Measurements from ENCODE around the gene FYCO1.
A peak's percentile ranks its signal among the peaks of the same experiment; 100 is the strongest.

FYCO1 gene

DNA sequence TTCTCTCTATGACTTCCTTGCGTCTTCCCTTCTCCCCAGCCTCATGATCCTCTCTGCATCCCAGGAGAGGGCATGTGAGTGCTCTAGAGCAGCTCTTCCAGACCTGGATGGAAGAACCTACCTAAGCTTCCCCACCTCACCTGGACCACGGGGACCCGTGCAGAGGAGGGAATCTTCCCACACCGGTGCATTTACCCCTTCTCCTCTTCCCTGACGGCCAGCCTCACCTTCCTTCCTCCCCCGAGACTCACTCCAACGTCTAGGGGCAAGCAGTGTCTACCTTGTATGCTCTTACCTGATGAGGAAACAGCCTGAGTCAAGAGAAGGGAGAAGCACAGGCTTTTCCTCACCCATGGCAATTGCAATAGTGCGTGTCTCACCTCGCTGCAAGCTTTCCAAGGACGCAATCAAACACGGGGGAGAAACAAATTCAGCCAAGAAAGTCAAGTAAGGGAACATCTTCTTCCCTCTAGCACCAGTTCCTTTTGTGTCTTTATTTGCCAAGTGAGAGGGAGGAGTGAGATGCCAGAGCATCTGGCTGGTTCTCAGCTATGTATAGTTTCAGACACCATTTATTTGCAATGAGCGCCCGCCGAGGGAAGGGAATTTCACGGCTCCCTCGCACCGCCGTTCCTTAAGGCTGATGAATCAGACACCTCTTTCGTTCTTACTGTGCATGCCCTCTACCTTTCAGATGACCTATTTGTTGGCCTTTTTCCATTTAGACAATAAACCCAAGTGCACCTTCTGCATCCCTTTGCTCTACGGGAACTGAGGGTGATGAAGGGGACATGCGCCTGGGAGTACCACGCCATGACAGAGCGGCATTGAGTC lies 111.0 kb downstream of the FYCO1 start:
- no peak for DNase-seq (ENCODE audit: low read depth)

DNA sequence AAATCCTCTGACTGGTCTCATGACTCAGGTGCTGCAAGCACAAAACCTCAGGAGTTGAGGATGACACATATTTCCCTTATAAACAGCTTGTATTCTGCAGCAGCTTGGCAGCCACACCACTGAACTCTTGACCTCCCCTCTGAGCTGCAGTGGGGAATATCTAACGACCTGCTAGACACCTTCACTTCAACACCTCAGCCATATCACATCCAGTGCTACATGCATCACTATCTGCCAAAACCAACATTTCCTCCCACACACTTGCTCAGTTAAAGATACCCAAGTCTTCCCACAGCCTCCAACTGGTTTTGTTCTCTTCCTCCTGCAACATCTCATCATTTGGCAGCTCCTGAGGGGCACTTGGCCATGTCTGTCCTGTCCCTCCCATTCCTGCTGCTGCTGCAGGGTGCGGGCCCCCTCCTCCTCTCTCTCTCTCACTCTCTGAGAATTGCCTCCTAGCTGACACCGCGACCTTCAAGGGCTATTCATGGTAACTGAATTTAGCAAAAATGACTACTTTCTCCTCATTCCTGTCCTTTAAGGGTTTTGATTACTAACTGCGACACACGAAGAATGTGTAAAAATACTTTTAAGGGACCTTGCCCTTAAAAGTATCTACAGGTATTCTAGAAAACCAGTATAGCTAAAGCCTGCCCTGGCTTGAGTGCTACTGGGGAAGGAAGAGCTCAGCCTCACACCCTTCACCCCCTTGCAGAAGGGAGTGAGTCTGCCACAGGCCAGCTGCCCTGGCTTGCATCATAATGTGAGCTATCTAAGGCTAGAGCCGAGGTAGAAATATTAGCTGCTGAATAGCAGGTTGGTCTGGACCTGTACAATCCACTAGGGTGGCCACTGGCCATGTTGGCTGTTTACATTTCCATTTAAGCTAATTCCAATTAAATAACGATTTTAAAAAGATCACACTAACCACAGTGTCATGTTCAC lies 114.3 kb downstream of the FYCO1 start:
- peak; percentile 56 for DNase-seq (ENCODE audit: low read depth)

DNA sequence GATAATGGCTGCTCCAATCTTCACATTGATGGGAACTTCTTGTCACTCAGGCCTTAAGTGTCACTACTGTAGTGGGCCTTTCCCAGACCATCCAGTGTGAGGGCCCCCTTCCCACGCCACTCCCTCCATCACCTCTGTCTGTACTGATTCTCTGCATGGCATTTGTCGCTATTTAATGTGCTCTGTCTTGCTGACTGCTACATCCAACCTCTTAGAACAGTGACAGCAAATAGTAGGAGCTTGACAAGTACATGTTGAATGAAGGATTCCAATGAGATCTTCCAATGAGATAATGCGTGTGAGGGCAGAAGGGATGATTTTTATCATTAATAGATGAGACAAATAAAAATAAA lies 114.9 kb downstream of the FYCO1 start:
- DNase-seq (ENCODE audit: low read depth), result no peak

DNA sequence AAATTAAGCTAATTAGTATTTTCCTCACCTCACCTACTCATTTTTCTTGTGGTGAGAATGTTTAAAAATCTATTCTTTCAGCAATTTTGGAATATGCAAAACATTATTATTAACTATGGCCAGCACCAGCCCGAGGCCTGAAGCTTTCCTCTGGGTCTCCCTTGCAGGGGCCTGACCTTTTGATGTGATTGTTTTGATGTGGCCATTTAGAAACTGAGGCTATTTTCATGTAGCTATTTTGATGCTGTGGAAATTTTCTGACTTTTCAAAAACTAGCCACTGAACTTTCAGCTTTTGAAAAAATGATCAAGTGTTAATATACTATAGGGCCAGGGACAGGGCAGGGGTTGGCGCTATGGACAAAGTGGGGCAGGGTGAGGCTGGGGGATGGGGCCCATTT lies 117.5 kb downstream of the FYCO1 start:
- no peak for DNase-seq (ENCODE audit: low read depth)

DNA sequence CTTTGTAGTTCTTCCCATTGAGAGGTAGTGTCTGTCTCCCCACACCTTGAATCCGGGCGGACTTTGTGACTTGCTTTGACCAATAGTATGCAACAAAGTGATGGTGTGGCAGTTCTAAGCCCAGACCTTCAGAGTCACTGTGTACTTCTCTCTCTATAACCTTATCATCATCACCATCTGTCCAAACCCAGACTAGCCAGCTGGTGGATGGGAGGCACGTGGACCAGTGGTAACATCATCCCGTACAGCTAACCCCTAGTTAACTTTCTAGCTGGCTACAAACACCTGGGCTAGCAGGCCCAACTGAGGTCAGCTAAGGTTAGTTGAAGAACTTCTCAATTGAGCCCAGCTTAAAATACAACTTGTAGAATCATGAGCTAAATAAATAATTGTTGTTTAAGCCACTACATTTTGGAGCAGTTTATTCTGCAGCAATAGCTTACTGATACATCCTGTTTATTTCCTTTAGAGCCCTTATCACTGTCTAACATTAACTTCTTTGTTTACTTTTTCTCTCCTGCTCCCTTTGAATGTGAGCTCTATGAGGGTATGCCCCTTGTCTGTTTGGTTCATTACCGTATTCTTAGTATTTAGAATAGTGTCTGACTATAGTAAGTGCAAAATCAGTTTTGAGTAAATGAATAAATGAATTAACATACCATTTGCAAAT lies 120.8 kb downstream of the FYCO1 start:
- DNase-seq (ENCODE audit: low read depth), result no peak

DNA sequence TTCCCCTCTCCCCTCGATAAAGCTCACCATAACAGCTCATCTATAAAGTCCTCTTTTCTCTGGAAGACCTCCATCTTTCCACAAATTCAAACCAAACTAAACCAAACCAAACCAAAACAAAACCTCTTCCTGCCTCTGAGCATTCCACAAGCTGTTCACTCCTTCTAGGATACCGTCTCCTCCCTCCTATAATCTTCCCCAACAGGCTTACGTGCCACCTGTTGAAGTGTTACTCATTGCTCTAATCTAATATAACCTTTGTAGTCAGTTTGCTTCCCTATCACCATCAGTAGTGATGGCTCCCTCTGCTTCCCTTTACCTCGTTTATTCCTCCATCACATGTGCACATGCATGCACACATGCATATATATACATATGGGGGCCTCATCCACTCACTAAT lies 122.0 kb downstream of the FYCO1 start:
- DNase-seq (ENCODE audit: low read depth), result no peak

DNA sequence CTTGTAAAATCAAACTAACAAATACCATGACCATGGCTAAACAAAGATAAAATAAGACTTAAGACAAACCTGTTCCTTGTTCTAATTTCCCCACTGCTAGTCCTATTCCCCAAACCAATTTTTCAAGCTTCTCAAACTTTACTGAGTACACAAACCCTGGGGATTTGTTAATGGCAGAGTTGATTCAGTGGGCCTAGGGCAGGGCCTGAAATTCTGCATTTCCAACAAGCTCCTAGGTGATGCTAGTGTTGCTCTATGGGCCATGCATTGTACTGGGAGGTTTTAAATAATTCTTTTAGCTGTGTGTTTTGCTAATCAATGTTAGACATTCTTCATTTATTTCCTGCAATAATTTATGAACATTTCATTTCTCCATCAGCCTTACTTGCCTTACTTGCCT lies 122.6 kb downstream of the FYCO1 start:
- DNase-seq (ENCODE audit: low read depth), result no peak

DNA sequence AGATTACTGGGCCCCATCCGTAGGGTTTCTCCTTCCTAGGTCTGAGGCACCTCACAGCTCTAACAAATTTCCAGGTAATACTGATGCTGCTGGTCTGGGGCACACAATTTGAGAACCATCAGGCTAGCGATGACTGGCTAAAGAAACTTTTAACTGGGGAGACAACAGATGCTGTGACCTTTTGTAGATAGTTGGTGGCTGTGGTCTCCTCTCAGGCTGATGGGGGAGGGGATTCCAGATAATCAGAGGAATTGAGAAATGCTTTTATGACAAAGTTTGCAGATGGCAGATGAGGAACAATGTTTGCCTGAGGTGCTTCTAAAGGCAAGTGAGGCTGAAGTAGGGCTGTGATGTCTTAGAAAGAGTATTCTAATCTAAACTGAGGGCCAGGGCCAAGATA lies 123.1 kb downstream of the FYCO1 start:
- no peak for DNase-seq (ENCODE audit: low read depth)

DNA sequence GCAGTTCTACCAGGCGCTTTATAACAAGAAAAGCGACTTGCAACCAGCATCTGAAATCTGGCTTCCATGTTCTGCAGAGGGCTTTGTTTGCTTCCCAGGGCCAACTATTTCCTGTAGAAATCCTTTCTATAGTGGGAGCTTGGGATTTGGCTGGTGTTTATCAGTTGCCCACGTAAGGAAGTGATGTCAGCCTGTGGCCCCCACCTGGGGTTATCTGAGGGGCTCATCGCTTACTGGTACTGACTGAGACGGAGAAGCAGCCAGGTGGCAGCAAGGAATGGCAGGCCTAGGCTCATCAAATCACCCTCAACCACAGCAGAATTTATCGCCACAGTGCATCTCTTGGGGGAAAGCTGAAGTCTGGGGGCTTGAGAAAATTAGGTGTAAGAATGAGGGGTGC lies 123.8 kb downstream of the FYCO1 start:
- no peak for DNase-seq (ENCODE audit: low read depth)

DNA sequence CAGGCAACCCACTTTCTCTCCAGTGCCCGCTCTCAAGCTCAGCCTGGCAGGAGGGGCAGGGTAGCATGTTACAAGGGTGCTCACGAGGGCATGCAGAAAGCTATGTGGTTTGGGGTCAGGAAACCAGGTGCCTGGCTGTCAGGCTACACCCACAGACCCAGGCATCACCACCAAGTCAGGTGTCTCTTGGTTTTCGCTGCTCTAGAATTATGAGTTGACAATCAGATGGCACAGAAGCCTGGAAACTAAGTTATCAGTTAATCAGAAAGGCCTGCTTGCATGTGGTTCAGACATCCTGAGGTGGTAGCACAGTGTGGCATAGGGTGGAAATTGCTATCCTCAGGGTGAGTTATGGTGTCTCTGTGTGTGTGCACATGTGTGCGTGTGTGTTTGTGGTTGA lies 125.5 kb downstream of the FYCO1 start:
- peak; percentile 48 for DNase-seq (ENCODE audit: low read depth)

DNA sequence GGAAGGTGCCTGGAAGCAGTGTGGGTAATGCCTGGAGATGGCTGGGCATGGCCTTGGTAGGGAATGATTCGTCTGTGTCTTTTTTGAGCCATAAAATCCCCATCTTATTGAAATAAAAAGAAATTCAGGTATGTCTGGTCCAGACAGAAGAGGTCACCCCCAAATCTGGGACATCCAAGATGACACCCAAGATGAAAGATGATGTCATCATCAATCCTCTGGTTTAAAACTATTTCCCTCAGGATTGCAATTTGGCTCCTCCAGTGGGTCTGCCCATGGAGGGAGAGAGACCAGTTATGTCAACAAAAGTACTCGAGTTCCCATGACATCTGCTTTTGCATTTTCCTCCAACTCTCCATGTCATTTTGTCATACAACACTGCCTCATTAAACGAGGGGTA lies 126.0 kb downstream of the FYCO1 start:
- DNase-seq (ENCODE audit: low read depth), result no peak

DNA sequence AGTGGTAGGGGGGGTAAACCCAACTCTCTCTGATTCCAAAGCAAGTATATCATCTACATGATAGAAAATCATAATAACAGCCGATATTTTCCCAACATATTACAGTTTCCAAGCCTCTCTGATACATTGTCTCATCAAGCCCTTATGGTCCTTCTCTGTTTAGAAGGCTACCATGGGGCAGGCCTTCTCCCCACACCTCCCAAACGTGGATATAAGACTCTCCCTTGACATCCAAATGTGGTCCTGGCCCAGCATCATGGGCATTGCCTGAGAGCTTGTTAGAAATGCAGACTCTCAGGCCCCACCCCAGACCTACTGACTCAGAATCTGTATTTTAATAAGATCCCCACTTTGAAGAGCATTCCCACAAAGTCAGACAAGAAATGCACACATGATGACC lies 127.0 kb downstream of the FYCO1 start:
- no peak for DNase-seq (ENCODE audit: low read depth)

DNA sequence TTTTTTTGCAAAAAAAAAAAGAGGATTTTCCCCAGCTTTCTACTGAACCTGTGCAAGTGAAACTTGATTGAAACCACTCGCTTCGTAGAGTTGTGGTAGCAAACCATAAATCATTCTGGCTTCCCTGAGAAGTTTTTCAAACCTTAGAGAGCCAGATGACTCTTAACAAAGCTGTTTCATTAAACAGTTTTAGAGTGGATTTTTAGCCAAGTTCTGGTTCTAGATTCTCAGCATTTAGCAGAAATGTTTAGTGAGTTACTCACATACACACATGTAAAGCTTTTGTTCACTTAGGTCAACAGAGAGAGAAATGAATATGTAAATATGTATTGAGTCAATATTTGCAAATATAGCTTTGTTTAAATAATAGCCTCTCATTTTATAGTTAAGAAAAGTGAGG lies 127.4 kb downstream of the FYCO1 start:
- no peak for DNase-seq (ENCODE audit: low read depth)
